ENCODE measurements around the gene DAP. TPM values are rescaled to one million over a fixed set of nuclear protein-coding genes. Genes with fewer than 3 reads are reported as not detected.

DAP gene
- total and polyA plus RNA-seq, 2 of the 4 experiments (the other 2 are of a cell fraction) = 49.6 to 189 TPM

- Histone ChIP-seq H3K56ac (ENCODE audit: extremely low read depth, insufficient read depth, low read length) (no peak overlapping the region), H2AK5ac (ENCODE audit: low read depth, low read length) (no peak overlapping the region), H3K18ac (ENCODE audit: low read depth, low read length) (no peak overlapping the region), H2BK5ac (ENCODE audit: low read depth, low read length, poor library complexity, severe bottlenecking) (no peak overlapping the region), H3K79me1 (ENCODE audit: low read depth in 1 of 2, low read length in 2 of 2) (peaks cover 25 to 72% of the 10 kb centered on the region in 2 experiments), H4K20me1 (ENCODE audit: insufficient read depth, low read length) (peaks cover 48% of the 10 kb centered on the region), H3K4me3 (ENCODE audit: insufficient read depth, low read depth, low read length) (no peak overlapping the region), H2AFZ (replicated peaks; ENCODE audit: low read length, poor library complexity) (peak overlapping the region; percentile 73), H2BK120ac (ENCODE audit: low read depth, low read length) (0 out of 2 replicates have a peak overlapping the region, but pooled peaks have one; percentile 14), H2BK20ac (ENCODE audit: low read depth, low read length) (no peak overlapping the region), H3K27ac (ENCODE audit: insufficient read depth, low read length) (no peak overlapping the region; the same call in 1 of the 2 replicates), H3K9ac (ENCODE audit: low read depth, low read length) (no peak overlapping the region), H2AK9ac (replicated peaks; ENCODE audit: low read depth, low read length, poor library complexity) (peak overlapping the region; percentile 67), H4K91ac (ENCODE audit: insufficient read depth, low read depth, low read length) (no peak overlapping the region), H3K14ac (replicated peaks; ENCODE audit: low read depth, low read length) (no peak overlapping the region), H3K36me3 (ENCODE audit: control insufficient read depth, insufficient read depth, low read length) (peaks cover 19% of the 10 kb centered on the region), H3K9me3 (ENCODE audit: control insufficient read depth, insufficient read depth, low read length) (no peaks in the 10 kb centered on the region), H4K8ac (ENCODE audit: low read depth in 2 of 2, low read length in 2 of 2) (no peak overlapping the region), H3K4ac (ENCODE audit: low read depth, low read length) (no peak overlapping the region), H3K9me1 (ENCODE audit: insufficient read depth, low read length) (peaks cover 12% of the 10 kb centered on the region), H3K4me2 (ENCODE audit: low read depth, low read length) (no peak overlapping the region), H4K5ac (ENCODE audit: low read depth, low read length) (no peak overlapping the region), H3K27me3 (ENCODE audit: control insufficient read depth, insufficient read depth, low read length) (no peaks in the 10 kb centered on the region), H2BK15ac (ENCODE audit: low read depth, low read length) (no peak overlapping the region), H3K23ac (ENCODE audit: low read depth, low read length) (no peak overlapping the region), H3K4me1 (ENCODE audit: control insufficient read depth, insufficient read depth, low read length) (peaks cover 9% of the 10 kb centered on the region)
- ChIA-PET CTCF (no interaction called here), POLR2A (ENCODE audit: unreplicated experiment) (no interaction called here)
- dilution Hi-C loops (cut with HindIII; ENCODE audit: low sequenced_read_pairs, unreplicated experiment) (no loop called here), intact Hi-C loops (cut with micrococcal nuclease) (no loop called here), in situ Hi-C loops (cut with MboI; ENCODE audit: low sequenced_read_pairs) (no loop called here)
- no peak for ATAC-seq (ENCODE audit: low read depth)
- WGBS, 2 experiments (ENCODE audit: extremely low coverage in 2 of 2, insufficient read length in 1 of 2) = 17% methylated on average over 1 of the region's 11 CpGs; no CpG with 5 or more reads in 1 of the 2 experiments
- no peak for TF ChIP-seq SMC3 (IDR thresholded peaks at IDR 0.05; ENCODE audit: low read depth, low read length)
- TF ChIP-seq CEBPB (IDR thresholded peaks at IDR 0.05; ENCODE audit: low read depth, low read length) = no peak
- no peak for TF ChIP-seq ELK1 (IDR thresholded peaks at IDR 0.05; ENCODE audit: borderline replicate concordance, low read depth, low read length)
- TF ChIP-seq MXI1 (IDR thresholded peaks at IDR 0.05; ENCODE audit: borderline replicate concordance, low read depth, low read length) = no peak
- TF ChIP-seq RFX5 (IDR thresholded peaks at IDR 0.05; ENCODE audit: low read depth, low read length) = no peak
- TF ChIP-seq FOS (IDR thresholded peaks at IDR 0.05; ENCODE audit: low read depth, low read length) = no peak
- TF ChIP-seq MAZ (IDR thresholded peaks at IDR 0.05; ENCODE audit: borderline replicate concordance, low read depth, low read length) = no peak
- TF ChIP-seq MAFK (IDR thresholded peaks at IDR 0.05; ENCODE audit: low read depth, low read length) = no peak
- no peak for TF ChIP-seq BHLHE40 (IDR thresholded peaks at IDR 0.05; ENCODE audit: low read depth, low read length)
- no peak for TF ChIP-seq RAD21 (IDR thresholded peaks at IDR 0.05; ENCODE audit: low read length)
- TF ChIP-seq CHD1 (IDR thresholded peaks at IDR 0.05; ENCODE audit: low read depth, low read length) = no peak
- TF ChIP-seq RCOR1 (IDR thresholded peaks at IDR 0.05; ENCODE audit: insufficient replicate concordance, low read length) = no peak
- BruUV-seq (replicated peaks) = no TSS peak
- no peak for DNase-seq
These were observed 125.1 kb downstream of the DAP start for GRCh38 chr5:10635867-10636350.
